K562 (cell line): ENCODE results near the gene EXTL1. TPM values are rescaled to one million over a fixed set of nuclear protein-coding genes. Genes with fewer than 3 reads are reported as not detected.

ENCODE experiments used
- ATF2 ChIP-seq: sonication (generic); formaldehyde crosslinking; IDR thresholded peaks from 2 replicates; pipeline ENCODE4 v1.8.1; 2022; ENCODE audit warnings: missing genetic modification reagents
- BACH1 ChIP-seq: fragments of 200-800 bp; sonication (Bioruptor generic); IDR thresholded peaks from 2 replicates; pipeline ENCODE4 v1.6.1; 2016; ENCODE audit warnings: missing genetic modification characterization, missing compliant biosample characterization
- DNMT1 ChIP-seq: fragments of 450-650 bp; IDR thresholded peaks from 2 replicates; pipeline ENCODE4 v1.6.1; 2016; ENCODE audit warnings: antibody characterized with exemption, mild to moderate bottlenecking
- FOXK2 ChIP-seq, 2 experiments: fragments of 450-650 bp; IDR thresholded peaks in 1 of 2; conservative IDR thresholded peaks in 1 of 2; 2 replicates each; pipeline ENCODE4 v1.6.1; 2016; ENCODE audit warnings: low read depth in 2 of 2, mild to moderate bottlenecking in 1 of 2
- HMG20A ChIP-seq: fragments of 450-650 bp; formaldehyde crosslinking; conservative IDR thresholded peaks from 2 replicates; pipeline ENCODE4 v1.4.0; 2020; ENCODE audit warnings: mild to moderate bottlenecking, mixed read lengths
- HNRNPLL ChIP-seq: fragments of 200-400 bp; formaldehyde crosslinking; IDR thresholded peaks from 2 replicates; pipeline ENCODE4 v1.6.1; 2017; ENCODE audit warnings: low read length, low read depth, mild to moderate bottlenecking; ENCODE audit not compliant: poor library complexity, severe bottlenecking
- JUND ChIP-seq, 2 experiments: IDR thresholded peaks; 2 replicates in 1 of 2; 3 replicates in 1 of 2; pipeline ENCODE4 v1.6.1; 2011; ENCODE audit warnings: borderline replicate concordance in 2 of 2, low read depth in 2 of 2, low read length in 2 of 2, improper control_type of control experiment in 1 of 2, missing biosample characterization in 1 of 2, missing genetic modification characterization in 1 of 2, missing genetic modification reagents in 1 of 2
- KDM4B ChIP-seq, 2 experiments: fragments of 450-650 bp in 1 of 2; sonication (generic) in 1 of 2; IDR thresholded peaks; 2 replicates each; pipeline ENCODE4 v1.6.1; 2016 to 2017; ENCODE audit warnings: borderline replicate concordance in 2 of 2, antibody characterized with exemption in 1 of 2, low read depth in 1 of 2, mild to moderate bottlenecking in 1 of 2
- MBD2 ChIP-seq: sonication (generic); IDR thresholded peaks from 2 replicates; pipeline ENCODE4 v1.6.1; 2016; ENCODE audit warnings: low read depth, borderline replicate concordance
- MECOM ChIP-seq: fragments of 250-450 bp; sonication (Bioruptor Pico); IDR thresholded peaks from 2 replicates; pipeline ENCODE4 v1.8.0; 2022; ENCODE audit warnings: inconsistent platforms
- MED1 ChIP-seq: sonication (generic); formaldehyde crosslinking; IDR thresholded peaks from 2 replicates; pipeline ENCODE4 v1.8.1; 2023; ENCODE audit warnings: missing genetic modification reagents, borderline replicate concordance
- RBBP5 ChIP-seq: fragments of 200-600 bp; sonication (generic); IDR thresholded peaks from 2 replicates; pipeline ENCODE4 v1.6.1; 2012; ENCODE audit warnings: borderline replicate concordance, mild to moderate bottlenecking, low read length, control low read depth, inconsistent platforms; ENCODE audit not compliant: insufficient read depth, poor library complexity, severe bottlenecking
- ZNF764 ChIP-seq: fragments of 250-450 bp; sonication (Bioruptor Pico); IDR thresholded peaks from 2 replicates; pipeline ENCODE4 v1.4.0; 2020; ENCODE audit warnings: low read depth, mild to moderate bottlenecking, moderate library complexity
- ZNF785 ChIP-seq: fragments of 250-450 bp; sonication (Bioruptor Pico); IDR thresholded peaks from 2 replicates; pipeline ENCODE4 v1.4.0; 2020; ENCODE audit warnings: mild to moderate bottlenecking
- polyA plus RNA-seq, 8 experiments: library from polyadenylated mRNA; depleted of rRNA in 4 of 8; stranded (reverse) in 5 of 8; unstranded in 3 of 8; fragments of >200 nt; fragmentation: Nextera tagmentation in 2 of 8; fragmentation: Illumina TruSeq in 1 of 8; extraction: Ambion mirVana in 2 of 8; extraction: Trizol in 1 of 8; gene quantifications; 2 replicates each; pipeline versions ENCODE4 v1.2.1 to v1.2.3, GENCODE V29; 2011 to 2014; ENCODE audit warnings: inconsistent platforms in 1 of 8, missing spikeins in 1 of 8
- total RNA-seq, 7 experiments: library from RNA; depleted of rRNA in 6 of 7; stranded (reverse); fragments of >200 nt in 6 of 7; fragmentation: Illumina TruSeq in 2 of 7; extraction: Trizol in 2 of 7; gene quantifications; 2 replicates each; pipeline versions ENCODE4 v1.2.1 to v1.2.3, GENCODE V29; 2011 to 2021; ENCODE audit warnings: low replicate concordance in 1 of 7
- TF ChIP-seq, protein P1 (sequence below): fragments of 200-800 bp; sonication (Bioruptor generic); IDR thresholded peaks from 2 replicates; pipeline ENCODE4 v1.6.1; 2017; ENCODE audit warnings: missing genetic modification characterization, missing compliant biosample characterization
- TF ChIP-seq, protein P2 (sequence below): fragments of 250-450 bp; sonication (Bioruptor Pico); IDR thresholded peaks from 2 replicates; pipeline ENCODE4 v1.9.0; 2021; ENCODE audit warnings: mild to moderate bottlenecking, inconsistent platforms
- TF ChIP-seq, protein P3 (sequence below): IDR thresholded peaks from 2 replicates; pipeline ENCODE4 v1.6.1; 2016; ENCODE audit warnings: missing genetic modification characterization, missing compliant biosample characterization
- TF ChIP-seq, protein P4 (sequence below): fragments of 450-650 bp; IDR thresholded peaks from 2 replicates; pipeline ENCODE4 v1.6.1; 2016; ENCODE audit warnings: low read depth, mild to moderate bottlenecking, moderate library complexity

The EXTL1 gene
- total and polyA plus RNA-seq, 9 of the 15 experiments (the other 6 are each of a cell fraction or from before 2014, with no cell fraction given) = 0.04 to 0.23 (median 0.08) TPM; not detected in 3

DNA sequence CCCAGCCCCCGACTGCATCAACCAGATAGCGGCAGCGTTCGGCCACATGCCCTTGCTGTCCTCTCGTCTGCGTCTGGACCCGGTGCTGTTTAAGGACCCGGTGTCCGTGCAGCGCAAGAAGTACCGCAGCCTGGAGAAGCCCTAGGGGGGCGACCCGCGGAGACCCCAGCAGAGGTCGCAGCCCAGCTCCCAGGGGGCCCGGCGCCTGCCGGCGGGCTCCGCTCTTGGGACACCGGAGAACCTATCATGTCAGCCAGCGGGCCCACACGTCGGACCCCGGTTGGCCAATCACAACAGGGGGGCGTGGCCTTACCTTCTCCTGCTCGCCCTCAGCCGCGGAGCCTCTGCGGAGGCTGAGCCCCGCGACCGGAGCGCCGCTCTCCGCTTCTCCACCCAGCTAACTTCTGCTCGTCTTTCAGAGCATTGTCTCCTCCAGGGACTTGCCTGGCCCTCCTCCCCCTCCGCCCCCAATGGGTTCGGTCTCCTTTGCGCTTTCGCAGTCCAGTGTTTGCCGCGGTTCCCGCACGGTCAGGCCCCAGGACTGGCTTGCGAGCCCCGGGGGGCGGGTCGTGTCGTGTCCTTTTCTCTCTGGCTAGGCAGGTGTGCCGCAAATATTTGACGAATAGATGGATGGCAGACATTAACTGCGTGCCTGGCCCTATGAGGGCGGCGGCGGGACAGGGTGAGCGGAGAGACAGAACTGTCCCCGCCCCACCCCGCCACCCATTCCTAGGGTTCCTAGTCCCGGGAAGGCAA, 13.8 kb downstream of the EXTL1 start (continued):
- peak; percentile 60; the same call in 1 of the 2 replicates for TF ChIP-seq MBD2
- TF ChIP-seq ZNF764 = no peak
- TF ChIP-seq, protein P1, sequence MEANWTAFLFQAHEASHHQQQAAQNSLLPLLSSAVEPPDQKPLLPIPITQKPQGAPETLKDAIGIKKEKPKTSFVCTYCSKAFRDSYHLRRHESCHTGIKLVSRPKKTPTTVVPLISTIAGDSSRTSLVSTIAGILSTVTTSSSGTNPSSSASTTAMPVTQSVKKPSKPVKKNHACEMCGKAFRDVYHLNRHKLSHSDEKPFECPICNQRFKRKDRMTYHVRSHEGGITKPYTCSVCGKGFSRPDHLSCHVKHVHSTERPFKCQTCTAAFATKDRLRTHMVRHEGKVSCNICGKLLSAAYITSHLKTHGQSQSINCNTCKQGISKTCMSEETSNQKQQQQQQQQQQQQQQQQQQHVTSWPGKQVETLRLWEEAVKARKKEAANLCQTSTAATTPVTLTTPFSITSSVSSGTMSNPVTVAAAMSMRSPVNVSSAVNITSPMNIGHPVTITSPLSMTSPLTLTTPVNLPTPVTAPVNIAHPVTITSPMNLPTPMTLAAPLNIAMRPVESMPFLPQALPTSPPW (CRISPR knock-in tag) = no peak; the same call in 1 of the 2 replicates
- TF ChIP-seq MED1 (CRISPR knock-in tag) = no peak
- TF ChIP-seq JUND (IDR thresholded peaks at IDR 0.05; ENCODE audit: borderline replicate concordance, low read depth, low read length) = peak; percentile 38; the same call in 1 of the 2 replicates
- TF ChIP-seq JUND (tag; IDR thresholded peaks at IDR 0.05; ENCODE audit: borderline replicate concordance, low read depth, low read length) = no peak; the same call in 2 of the 3 replicates
- TF ChIP-seq BACH1 (tag) = no peak
- TF ChIP-seq ATF2 (CRISPR knock-in tag) = no peak
- TF ChIP-seq, protein P2, sequence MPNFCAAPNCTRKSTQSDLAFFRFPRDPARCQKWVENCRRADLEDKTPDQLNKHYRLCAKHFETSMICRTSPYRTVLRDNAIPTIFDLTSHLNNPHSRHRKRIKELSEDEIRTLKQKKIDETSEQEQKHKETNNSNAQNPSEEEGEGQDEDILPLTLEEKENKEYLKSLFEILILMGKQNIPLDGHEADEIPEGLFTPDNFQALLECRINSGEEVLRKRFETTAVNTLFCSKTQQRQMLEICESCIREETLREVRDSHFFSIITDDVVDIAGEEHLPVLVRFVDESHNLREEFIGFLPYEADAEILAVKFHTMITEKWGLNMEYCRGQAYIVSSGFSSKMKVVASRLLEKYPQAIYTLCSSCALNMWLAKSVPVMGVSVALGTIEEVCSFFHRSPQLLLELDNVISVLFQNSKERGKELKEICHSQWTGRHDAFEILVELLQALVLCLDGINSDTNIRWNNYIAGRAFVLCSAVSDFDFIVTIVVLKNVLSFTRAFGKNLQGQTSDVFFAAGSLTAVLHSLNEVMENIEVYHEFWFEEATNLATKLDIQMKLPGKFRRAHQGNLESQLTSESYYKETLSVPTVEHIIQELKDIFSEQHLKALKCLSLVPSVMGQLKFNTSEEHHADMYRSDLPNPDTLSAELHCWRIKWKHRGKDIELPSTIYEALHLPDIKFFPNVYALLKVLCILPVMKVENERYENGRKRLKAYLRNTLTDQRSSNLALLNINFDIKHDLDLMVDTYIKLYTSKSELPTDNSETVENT (CRISPR knock-in tag) = peak; percentile 97
- TF ChIP-seq DNMT1 = peak; percentile 83; the same call in 1 of the 2 replicates
- TF ChIP-seq HMG20A = no peak
- peak; percentile 53 to 67; a peak in 3 of 4 replicates for TF ChIP-seq FOXK2 (conservative IDR thresholded peaks at IDR 0.05 in 1 of 2, IDR thresholded peaks at IDR 0.05 in 1 of 2; ENCODE audit: low read depth in 2 of 2)
- peak; percentile 62 for TF ChIP-seq RBBP5
- TF ChIP-seq, protein P3, sequence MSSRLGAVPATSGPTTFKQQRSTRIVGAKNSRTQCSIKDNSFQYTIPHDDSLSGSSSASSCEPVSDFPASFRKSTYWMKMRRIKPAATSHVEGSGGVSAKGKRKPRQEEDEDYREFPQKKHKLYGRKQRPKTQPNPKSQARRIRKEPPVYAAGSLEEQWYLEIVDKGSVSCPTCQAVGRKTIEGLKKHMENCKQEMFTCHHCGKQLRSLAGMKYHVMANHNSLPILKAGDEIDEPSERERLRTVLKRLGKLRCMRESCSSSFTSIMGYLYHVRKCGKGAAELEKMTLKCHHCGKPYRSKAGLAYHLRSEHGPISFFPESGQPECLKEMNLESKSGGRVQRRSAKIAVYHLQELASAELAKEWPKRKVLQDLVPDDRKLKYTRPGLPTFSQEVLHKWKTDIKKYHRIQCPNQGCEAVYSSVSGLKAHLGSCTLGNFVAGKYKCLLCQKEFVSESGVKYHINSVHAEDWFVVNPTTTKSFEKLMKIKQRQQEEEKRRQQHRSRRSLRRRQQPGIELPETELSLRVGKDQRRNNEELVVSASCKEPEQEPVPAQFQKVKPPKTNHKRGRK (tag) = no peak
- peak; percentile 24 for TF ChIP-seq HNRNPLL
- peak; percentile 71; the same call in 1 of the 2 replicates for TF ChIP-seq MECOM
- no peak for TF ChIP-seq ZNF785 (CRISPR knock-in tag)
- 0 out of 4 replicates have a peak, but pooled peaks of 1 of the 2 experiments have one; percentile 64 for TF ChIP-seq KDM4B (IDR thresholded peaks at IDR 0.05; ENCODE audit: borderline replicate concordance in 2 of 2, low read depth in 1 of 2)
- TF ChIP-seq, protein P4, sequence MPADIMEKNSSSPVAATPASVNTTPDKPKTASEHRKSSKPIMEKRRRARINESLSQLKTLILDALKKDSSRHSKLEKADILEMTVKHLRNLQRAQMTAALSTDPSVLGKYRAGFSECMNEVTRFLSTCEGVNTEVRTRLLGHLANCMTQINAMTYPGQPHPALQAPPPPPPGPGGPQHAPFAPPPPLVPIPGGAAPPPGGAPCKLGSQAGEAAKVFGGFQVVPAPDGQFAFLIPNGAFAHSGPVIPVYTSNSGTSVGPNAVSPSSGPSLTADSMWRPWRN = no peak
